ENCODE measurements around the gene MAGEB2.

- TF ChIP-seq CTCF (IDR thresholded peaks at IDR 0.05) (no peak), POLR2A (IDR thresholded peaks at IDR 0.05) (no peak)
These were observed 19.0 kb upstream of the MAGEB2 start for GRCh38 chrX:30196322-30196721.
